ENCODE results near the gene RABL3.

RABL3 gene

GRCh38 chr3:120682095-120682681 lies 60.1 kb downstream of the RABL3 start, which contains the start of gene HGD:
TSS of gene HGD (minus strand) at chr3:120682239. CDS start at chr3:120682111, 128 bp downstream.
- no peak for DNase-seq
- Histone ChIP-seq H3K9me3 (no peaks in the 10 kb centered on the region), H3K27ac (no peak within 1 kb of the TSS), H3K27me3 (no peaks in the 10 kb centered on the region), H3K4me1 (peaks cover 0 to 14% (median 8%) of the 10 kb centered on the region in 4 donors), H3K4me3 (no peak within 1 kb of the TSS), H3K36me3 (no peaks in the 10 kb centered on the region)
- intact Hi-C loops (cut with DNase I; ENCODE audit: low total_unique reads), result no loop called here
- TF ChIP-seq CTCF (IDR thresholded peaks at IDR 0.05), result no peak

GRCh38 chr3:120681506-120682038 lies 60.7 kb downstream of the RABL3 start:
- H3K9me3 ChIP-seq, result no peaks in the 10 kb centered on the region
- H3K27me3 ChIP-seq, result no peaks in the 10 kb centered on the region
- H3K4me1 ChIP-seq, result peaks cover 0 to 14% (median 8%) of the 10 kb centered on the region in 4 donors
- H3K36me3 ChIP-seq, result no peaks in the 10 kb centered on the region
- no peak overlapping the region for H3K27ac ChIP-seq
- intact Hi-C loops (cut with DNase I; ENCODE audit: low total_unique reads), result no loop called here
- DNase-seq, result no peak
- no peak for TF ChIP-seq CTCF (IDR thresholded peaks at IDR 0.05)
- no peak overlapping the region for H3K4me3 ChIP-seq

- no peaks in the 10 kb centered on the region for H3K27me3 ChIP-seq
- H3K36me3 ChIP-seq, result no peaks in the 10 kb centered on the region
- TF ChIP-seq CTCF (IDR thresholded peaks at IDR 0.05), result no peak
- no peak for DNase-seq
- H3K9me3 ChIP-seq, result no peaks in the 10 kb centered on the region
- intact Hi-C loops (cut with DNase I; ENCODE audit: low total_unique reads), result no loop called here
- no peak overlapping the region for H3K4me3 ChIP-seq
- peaks cover 0 to 14% (median 8%) of the 10 kb centered on the region in 4 donors for H3K4me1 ChIP-seq
- H3K27ac ChIP-seq, result no peak overlapping the region
Observed at GRCh38 chr3:120681018-120681417, 61.3 kb downstream of the RABL3 start.

GRCh38 chr3:120680193-120680894 lies 62.0 kb downstream of the RABL3 start:
- H3K27ac ChIP-seq, result no peak overlapping the region
- TF ChIP-seq CTCF (IDR thresholded peaks at IDR 0.05), result no peak
- no peaks in the 10 kb centered on the region for H3K36me3 ChIP-seq
- H3K4me3 ChIP-seq, result no peak overlapping the region
- no peak for DNase-seq
- H3K4me1 ChIP-seq, result peaks cover 0 to 14% (median 8%) of the 10 kb centered on the region in 4 donors
- H3K9me3 ChIP-seq, result no peaks in the 10 kb centered on the region
- intact Hi-C loops (cut with DNase I; ENCODE audit: low total_unique reads), result no loop called here
- no peaks in the 10 kb centered on the region for H3K27me3 ChIP-seq

GRCh38 chr3:120678984-120679383 lies 63.3 kb downstream of the RABL3 start:
- Histone ChIP-seq H3K4me3 (no peak overlapping the region), H3K9me3 (no peaks in the 10 kb centered on the region), H3K36me3 (no peaks in the 10 kb centered on the region), H3K27me3 (no peaks in the 10 kb centered on the region), H3K4me1 (peaks cover 0 to 14% (median 8%) of the 10 kb centered on the region in 4 donors), H3K27ac (peak overlapping the region; percentile 2 to 34)
- intact Hi-C loops (cut with DNase I; ENCODE audit: low total_unique reads), result no loop called here
- DNase-seq, result no peak
- no peak for TF ChIP-seq CTCF (IDR thresholded peaks at IDR 0.05)
